NCI-H460 (cell line): ENCODE measurements around the gene KIF5C. TPM values are rescaled to one million over a fixed set of nuclear protein-coding genes. Genes with fewer than 3 reads are reported as not detected.
A peak's percentile ranks its signal among the peaks of the same experiment; 100 is the strongest.

ENCODE experiments used
- DNase-seq: peaks from one replicate; pipeline ENCODE4 v3.0.0-alpha.2; 2016; ENCODE audit warnings: low read depth; ENCODE audit errors: extremely low read depth
- total RNA-seq: library from RNA; depleted of rRNA; stranded (reverse); fragments of >200 nt; shearing (Covaris generic); gene quantifications from 2 replicates; pipeline ENCODE4 v1.2.3, GENCODE V29; 2014

KIF5C gene
- total RNA-seq, 1 experiment from 2014 or later = 0.64 TPM

- no peak for DNase-seq
These were observed 47.9 kb downstream of the KIF5C start for GRCh38 chr2:148922776-148923475.

GRCh38 chr2:148924514-148925178 lies 49.6 kb downstream of the KIF5C start:
- DNase-seq = no peak

- peak; percentile 47 for DNase-seq
These were observed 51.4 kb downstream of the KIF5C start for GRCh38 chr2:148926291-148926961.

- no peak for DNase-seq
These were observed 52.0 kb downstream of the KIF5C start for GRCh38 chr2:148926981-148927401.

- DNase-seq = no peak
These were observed 53.4 kb downstream of the KIF5C start for GRCh38 chr2:148928395-148928794.

GRCh38 chr2:148930046-148930775 lies 55.2 kb downstream of the KIF5C start:
- DNase-seq = no peak

GRCh38 chr2:148932536-148932935 lies 57.5 kb downstream of the KIF5C start:
- no peak for DNase-seq

GRCh38 chr2:148933456-148933855 lies 58.4 kb downstream of the KIF5C start:
- no peak for DNase-seq

GRCh38 chr2:148935791-148936190 lies 60.8 kb downstream of the KIF5C start:
- no peak for DNase-seq

GRCh38 chr2:148936857-148937450 lies 61.9 kb downstream of the KIF5C start:
- DNase-seq = no peak

- DNase-seq = no peak
These were observed 64.2 kb downstream of the KIF5C start for GRCh38 chr2:148939271-148939670.

GRCh38 chr2:148943097-148943496 lies 68.1 kb downstream of the KIF5C start:
- DNase-seq = no peak

GRCh38 chr2:148944536-148944935 lies 69.5 kb downstream of the KIF5C start:
- no peak for DNase-seq

- no peak for DNase-seq
These were observed 72.3 kb downstream of the KIF5C start for GRCh38 chr2:148947299-148947698.

GRCh38 chr2:148948868-148949267 lies 73.8 kb downstream of the KIF5C start:
- no peak for DNase-seq

GRCh38 chr2:148949348-148949747 lies 74.3 kb downstream of the KIF5C start:
- no peak for DNase-seq

GRCh38 chr2:148952621-148953020 lies 77.6 kb downstream of the KIF5C start:
- no peak for DNase-seq

- DNase-seq = no peak
These were observed 78.4 kb downstream of the KIF5C start for GRCh38 chr2:148953426-148953825.

- DNase-seq = no peak
These were observed 79.5 kb downstream of the KIF5C start for GRCh38 chr2:148954536-148954935.

GRCh38 chr2:148955798-148956197 lies 80.8 kb downstream of the KIF5C start:
- no peak for DNase-seq

GRCh38 chr2:148957023-148957422 lies 82.0 kb downstream of the KIF5C start:
- DNase-seq = no peak
